Neural cell (in vitro differentiated cells): ENCODE results near the gene MDM4. TPM values are rescaled to one million over a fixed set of nuclear protein-coding genes. Genes with fewer than 3 reads are reported as not detected.

Source experiments
- H2AFZ ChIP-seq: fragments of 200-600, 300-800 bp; sonication (generic), shearing (Covaris generic); 2 replicates; pipeline ENCODE4 v1.6.0; 2014; ENCODE audit warnings: low read depth, mild to moderate bottlenecking, antibody characterized with exemption, low read length, moderate library complexity
- H3F3A ChIP-seq: fragments of 200-600 bp; shearing (Covaris generic); 2 replicates; pipeline ENCODE4 v1.6.1; 2016; ENCODE audit warnings: mild to moderate bottlenecking, moderate library complexity, mixed read lengths, antibody characterized with exemption, low read length; ENCODE audit not compliant: insufficient read depth, poor library complexity, severe bottlenecking
- H3K27ac ChIP-seq: fragments of 200-600, 300-800 bp; sonication (generic), shearing (Covaris generic); 2 replicates; pipeline ENCODE4 v1.5.1; 2014; ENCODE audit warnings: mild to moderate bottlenecking, low read length, moderate library complexity
- H3K27me3 ChIP-seq: fragments of 300-800, 200-600 bp; sonication (generic), shearing (Covaris generic); 2 replicates; pipeline ENCODE4 v1.6.0; 2014; ENCODE audit warnings: mild to moderate bottlenecking, low read depth, low read length, moderate library complexity; ENCODE audit not compliant: insufficient read depth
- H3K36me3 ChIP-seq: fragments of 300-800, 200-600 bp; sonication (generic), shearing (Covaris generic); 2 replicates; pipeline ENCODE4 v1.5.1; 2014; ENCODE audit warnings: mild to moderate bottlenecking, antibody characterized with exemption, low read length, moderate library complexity; ENCODE audit not compliant: insufficient read depth
- H3K4me2 ChIP-seq: fragments of 300-800, 200-600 bp; sonication (generic), shearing (Covaris generic); 2 replicates; pipeline ENCODE4 v1.6.0; 2014; ENCODE audit warnings: mild to moderate bottlenecking, low read length
- H3K4me3 ChIP-seq: fragments of 300-800, 200-600 bp; sonication (generic), shearing (Covaris generic); 2 replicates; pipeline ENCODE4 v1.5.1; 2014; ENCODE audit warnings: mild to moderate bottlenecking, low read length, moderate library complexity
- H3K79me2 ChIP-seq: fragments of 200-600 bp; shearing (Covaris generic); replicated peaks from 2 replicates; pipeline ENCODE4 v1.6.0; 2014; ENCODE audit warnings: mild to moderate bottlenecking, low read length, moderate library complexity; ENCODE audit not compliant: insufficient read depth
- H3K9ac ChIP-seq: fragments of 300-800, 200-600 bp; sonication (generic), shearing (Covaris generic); 2 replicates; pipeline ENCODE4 v1.6.1; 2016; ENCODE audit warnings: mild to moderate bottlenecking, low read length, mixed read lengths
- H3K9me2 ChIP-seq: fragments of 200-600 bp; shearing (Covaris generic); 2 replicates; pipeline ENCODE4 v1.6.1; 2016; ENCODE audit warnings: mild to moderate bottlenecking, low read length, mixed read lengths; ENCODE audit not compliant: insufficient read depth
- H3K9me3 ChIP-seq: fragments of 200-600, 300-800 bp; sonication (generic), shearing (Covaris generic); 2 replicates; pipeline ENCODE4 v1.6.1; 2016; ENCODE audit warnings: mild to moderate bottlenecking, mixed run types, low read length, moderate library complexity, mixed read lengths
- H4K20me1 ChIP-seq: fragments of 200-600 bp; shearing (Covaris generic); 2 replicates; pipeline ENCODE4 v1.6.1; 2016; ENCODE audit warnings: mild to moderate bottlenecking, mixed run types; ENCODE audit not compliant: insufficient read depth
- EP300 ChIP-seq: fragments of 450-650 bp; conservative IDR thresholded peaks from 2 replicates; pipeline ENCODE4 v1.6.1; 2014; ENCODE audit warnings: antibody characterized with exemption, mild to moderate bottlenecking, moderate library complexity; ENCODE audit not compliant: poor library complexity, severe bottlenecking
- EZH2 ChIP-seq: fragments of 200-600, 300-800 bp; shearing (Covaris generic), sonication (generic); IDR thresholded peaks from 2 replicates; pipeline ENCODE4 v1.6.1; 2014; ENCODE audit warnings: antibody characterized with exemption, low read length, borderline replicate concordance, mild to moderate bottlenecking; ENCODE audit not compliant: insufficient read depth, poor library complexity, severe bottlenecking
- MXI1 ChIP-seq: fragments of 450-650 bp; conservative IDR thresholded peaks from 2 replicates; pipeline ENCODE4 v1.6.1; 2014; ENCODE audit warnings: antibody characterized with exemption, mild to moderate bottlenecking; ENCODE audit not compliant: poor library complexity, severe bottlenecking
- POLR2AphosphoS5 ChIP-seq: IDR thresholded peaks from 2 replicates; pipeline ENCODE4 v1.6.1; 2012
- RAD21 ChIP-seq: fragments of 450-650 bp; conservative IDR thresholded peaks from 2 replicates; pipeline ENCODE4 v1.6.1; 2014; ENCODE audit warnings: antibody characterized with exemption, mild to moderate bottlenecking, moderate library complexity
- SMC3 ChIP-seq: fragments of 450-650 bp; conservative IDR thresholded peaks from 2 replicates; pipeline ENCODE4 v1.6.1; 2014; ENCODE audit warnings: antibody characterized with exemption, mild to moderate bottlenecking, moderate library complexity; ENCODE audit not compliant: poor library complexity
- TAF1 ChIP-seq: IDR thresholded peaks from 2 replicates; pipeline ENCODE4 v1.6.1; 2012; ENCODE audit warnings: low read depth
- polyA plus RNA-seq: library from polyadenylated mRNA; depleted of rRNA; stranded (reverse); fragments of >200 nt; gene quantifications from 2 replicates; pipeline ENCODE4 v1.2.3, GENCODE V29; 2014
- TF ChIP-seq, protein P1 (sequence below): IDR thresholded peaks from 2 replicates; pipeline ENCODE4 v1.6.1; 2012; ENCODE audit warnings: borderline replicate concordance
- TF ChIP-seq, protein P2 (sequence below): fragments of 450-650 bp; IDR thresholded peaks from 2 replicates; pipeline ENCODE4 v1.5.1; 2014; ENCODE audit warnings: antibody characterized with exemption, mild to moderate bottlenecking, moderate library complexity; ENCODE audit not compliant: poor library complexity, severe bottlenecking

The MDM4 gene
- polyA plus RNA-seq, 1 donor from 2014 or later, result 36.8 TPM

DNA sequence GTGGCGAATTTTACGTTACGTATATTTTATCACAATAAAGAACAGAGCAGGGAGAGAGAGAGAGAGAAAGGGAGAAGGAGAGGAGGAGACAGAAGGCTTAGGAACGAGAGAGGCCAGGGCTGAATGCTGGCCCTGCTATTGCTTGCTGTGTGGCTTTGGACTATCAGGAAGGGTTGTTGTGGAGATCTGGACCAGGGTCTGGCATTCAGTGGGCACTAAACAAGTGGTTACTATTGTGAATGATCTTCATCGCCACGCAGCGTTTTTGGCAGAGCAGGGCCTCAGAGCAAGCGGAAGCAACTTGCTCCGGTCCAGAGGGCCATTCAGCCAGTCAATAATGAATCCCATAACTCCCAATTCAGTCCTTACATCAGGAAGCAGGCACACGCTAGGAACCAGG lies 48.0 kb upstream of the MDM4 start:
- H3K9ac ChIP-seq, result no peak overlapping the region

DNA sequence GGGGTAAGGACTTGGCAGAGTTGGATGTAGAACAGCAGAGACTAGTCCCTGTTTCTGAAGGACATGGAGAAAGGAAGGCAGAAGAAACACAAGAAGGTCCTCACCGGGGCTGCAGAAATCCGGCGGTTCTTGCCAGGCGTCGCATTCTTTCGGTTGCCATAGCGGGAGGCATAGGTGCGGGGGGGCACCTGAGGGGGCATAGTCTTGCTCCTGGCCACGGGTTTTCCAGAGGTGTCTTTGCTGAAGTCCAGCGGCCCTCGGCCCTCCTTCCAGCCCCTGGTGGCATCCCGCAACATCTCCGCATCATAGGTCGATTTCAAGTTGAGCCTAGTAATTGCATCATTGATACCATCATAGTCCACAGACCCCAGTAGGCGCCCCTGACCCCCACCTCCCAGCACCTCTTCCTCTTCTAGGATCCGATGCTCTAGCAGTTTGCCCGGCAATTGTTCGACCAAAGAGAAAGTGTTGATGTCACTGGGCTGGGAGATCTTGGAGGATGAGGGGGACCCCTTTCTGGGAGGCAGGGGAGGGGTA lies 47.4 kb upstream of the MDM4 start:
- H3F3A ChIP-seq, result no peaks in the 10 kb centered on the region
- no peak for TF ChIP-seq RAD21
- H3K9me2 ChIP-seq, result no peaks in the 10 kb centered on the region
- H3K9ac ChIP-seq, result no peak overlapping the region
- H3K4me2 ChIP-seq, result no peak overlapping the region
- no peak overlapping the region for H2AFZ ChIP-seq
- no peaks in the 10 kb centered on the region for H3K27me3 ChIP-seq
- no peaks in the 10 kb centered on the region for H3K9me3 ChIP-seq
- H3K27ac ChIP-seq, result no peak overlapping the region
- no peaks in the 10 kb centered on the region for H3K79me2 ChIP-seq
- H3K36me3 ChIP-seq, result no peaks in the 10 kb centered on the region
- H4K20me1 ChIP-seq, result no peaks in the 10 kb centered on the region
- H3K4me3 ChIP-seq, result no peak overlapping the region

More for the DNA sequence above, 48.0 kb upstream of the MDM4 start:
- Histone ChIP-seq H2AFZ (no peak overlapping the region), H3K4me3 (no peak overlapping the region), H3K9me2 (no peaks in the 10 kb centered on the region), H3K9me3 (no peaks in the 10 kb centered on the region), H3F3A (no peaks in the 10 kb centered on the region), H3K27ac (no peak overlapping the region), H4K20me1 (no peaks in the 10 kb centered on the region), H3K79me2 (no peaks in the 10 kb centered on the region), H3K27me3 (no peaks in the 10 kb centered on the region), H3K4me2 (no peak overlapping the region), H3K36me3 (no peaks in the 10 kb centered on the region)
- TF ChIP-seq, protein P1, sequence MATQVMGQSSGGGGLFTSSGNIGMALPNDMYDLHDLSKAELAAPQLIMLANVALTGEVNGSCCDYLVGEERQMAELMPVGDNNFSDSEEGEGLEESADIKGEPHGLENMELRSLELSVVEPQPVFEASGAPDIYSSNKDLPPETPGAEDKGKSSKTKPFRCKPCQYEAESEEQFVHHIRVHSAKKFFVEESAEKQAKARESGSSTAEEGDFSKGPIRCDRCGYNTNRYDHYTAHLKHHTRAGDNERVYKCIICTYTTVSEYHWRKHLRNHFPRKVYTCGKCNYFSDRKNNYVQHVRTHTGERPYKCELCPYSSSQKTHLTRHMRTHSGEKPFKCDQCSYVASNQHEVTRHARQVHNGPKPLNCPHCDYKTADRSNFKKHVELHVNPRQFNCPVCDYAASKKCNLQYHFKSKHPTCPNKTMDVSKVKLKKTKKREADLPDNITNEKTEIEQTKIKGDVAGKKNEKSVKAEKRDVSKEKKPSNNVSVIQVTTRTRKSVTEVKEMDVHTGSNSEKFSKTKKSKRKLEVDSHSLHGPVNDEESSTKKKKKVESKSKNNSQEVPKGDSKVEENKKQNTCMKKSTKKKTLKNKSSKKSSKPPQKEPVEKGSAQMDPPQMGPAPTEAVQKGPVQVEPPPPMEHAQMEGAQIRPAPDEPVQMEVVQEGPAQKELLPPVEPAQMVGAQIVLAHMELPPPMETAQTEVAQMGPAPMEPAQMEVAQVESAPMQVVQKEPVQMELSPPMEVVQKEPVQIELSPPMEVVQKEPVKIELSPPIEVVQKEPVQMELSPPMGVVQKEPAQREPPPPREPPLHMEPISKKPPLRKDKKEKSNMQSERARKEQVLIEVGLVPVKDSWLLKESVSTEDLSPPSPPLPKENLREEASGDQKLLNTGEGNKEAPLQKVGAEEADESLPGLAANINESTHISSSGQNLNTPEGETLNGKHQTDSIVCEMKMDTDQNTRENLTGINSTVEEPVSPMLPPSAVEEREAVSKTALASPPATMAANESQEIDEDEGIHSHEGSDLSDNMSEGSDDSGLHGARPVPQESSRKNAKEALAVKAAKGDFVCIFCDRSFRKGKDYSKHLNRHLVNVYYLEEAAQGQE, result no peak
- no peak for TF ChIP-seq EP300

DNA sequence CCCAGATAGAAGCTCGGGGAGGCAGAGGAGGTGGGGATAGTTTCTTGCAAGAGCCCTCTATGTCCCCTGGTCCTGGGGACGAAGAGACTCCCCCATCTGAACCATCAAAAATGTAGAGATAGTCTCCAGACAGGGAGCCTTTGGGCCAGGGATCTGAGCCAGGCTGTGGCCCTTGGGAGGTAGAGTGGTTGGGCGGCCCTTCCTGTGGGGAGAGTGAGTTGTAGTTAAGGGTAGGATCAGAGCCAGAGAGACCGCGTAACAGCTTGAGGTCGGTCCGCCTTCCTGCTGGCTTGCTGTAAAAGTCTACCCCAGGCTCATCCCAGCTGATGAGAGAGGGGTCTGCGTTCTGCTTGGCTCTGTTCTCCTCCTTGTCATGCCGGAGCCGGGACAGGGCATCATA lies 46.9 kb upstream of the MDM4 start:
- Histone ChIP-seq H3K27me3 (no peaks in the 10 kb centered on the region), H3F3A (no peaks in the 10 kb centered on the region), H3K36me3 (no peaks in the 10 kb centered on the region), H3K27ac (no peak overlapping the region), H2AFZ (no peak overlapping the region), H3K4me3 (no peak overlapping the region), H3K9me3 (no peaks in the 10 kb centered on the region), H3K9ac (no peak overlapping the region), H4K20me1 (no peaks in the 10 kb centered on the region), H3K4me2 (no peak overlapping the region), H3K79me2 (peaks cover under 1% of the 10 kb centered on the region), H3K9me2 (no peaks in the 10 kb centered on the region)
- TF ChIP-seq SMC3 (no peak), POLR2AphosphoS5 (no peak), RAD21 (no peak), TAF1 (no peak), EZH2 (no peak), MXI1 (no peak), EP300 (no peak)
- TF ChIP-seq, protein P2, sequence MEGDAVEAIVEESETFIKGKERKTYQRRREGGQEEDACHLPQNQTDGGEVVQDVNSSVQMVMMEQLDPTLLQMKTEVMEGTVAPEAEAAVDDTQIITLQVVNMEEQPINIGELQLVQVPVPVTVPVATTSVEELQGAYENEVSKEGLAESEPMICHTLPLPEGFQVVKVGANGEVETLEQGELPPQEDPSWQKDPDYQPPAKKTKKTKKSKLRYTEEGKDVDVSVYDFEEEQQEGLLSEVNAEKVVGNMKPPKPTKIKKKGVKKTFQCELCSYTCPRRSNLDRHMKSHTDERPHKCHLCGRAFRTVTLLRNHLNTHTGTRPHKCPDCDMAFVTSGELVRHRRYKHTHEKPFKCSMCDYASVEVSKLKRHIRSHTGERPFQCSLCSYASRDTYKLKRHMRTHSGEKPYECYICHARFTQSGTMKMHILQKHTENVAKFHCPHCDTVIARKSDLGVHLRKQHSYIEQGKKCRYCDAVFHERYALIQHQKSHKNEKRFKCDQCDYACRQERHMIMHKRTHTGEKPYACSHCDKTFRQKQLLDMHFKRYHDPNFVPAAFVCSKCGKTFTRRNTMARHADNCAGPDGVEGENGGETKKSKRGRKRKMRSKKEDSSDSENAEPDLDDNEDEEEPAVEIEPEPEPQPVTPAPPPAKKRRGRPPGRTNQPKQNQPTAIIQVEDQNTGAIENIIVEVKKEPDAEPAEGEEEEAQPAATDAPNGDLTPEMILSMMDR, result no peak
- TF ChIP-seq, protein P1, result no peak
